IPS DF 4.7 (cell line): ENCODE measurements around the gene NR4A3.
A peak's percentile ranks its signal among the peaks of the same experiment; 100 is the strongest.
"Not testable (repeated sequence)": the region's sequence is repeated elsewhere in the genome, so short reads cannot be mapped to it uniquely, and the experiment has no call there.

Experiments
- DNase-seq: peaks from one replicate; pipeline ENCODE4 v3.0.0-alpha.2; 2013; ENCODE audit warnings: low spot score; ENCODE audit errors: extremely low read depth

NR4A3 gene

DNA sequence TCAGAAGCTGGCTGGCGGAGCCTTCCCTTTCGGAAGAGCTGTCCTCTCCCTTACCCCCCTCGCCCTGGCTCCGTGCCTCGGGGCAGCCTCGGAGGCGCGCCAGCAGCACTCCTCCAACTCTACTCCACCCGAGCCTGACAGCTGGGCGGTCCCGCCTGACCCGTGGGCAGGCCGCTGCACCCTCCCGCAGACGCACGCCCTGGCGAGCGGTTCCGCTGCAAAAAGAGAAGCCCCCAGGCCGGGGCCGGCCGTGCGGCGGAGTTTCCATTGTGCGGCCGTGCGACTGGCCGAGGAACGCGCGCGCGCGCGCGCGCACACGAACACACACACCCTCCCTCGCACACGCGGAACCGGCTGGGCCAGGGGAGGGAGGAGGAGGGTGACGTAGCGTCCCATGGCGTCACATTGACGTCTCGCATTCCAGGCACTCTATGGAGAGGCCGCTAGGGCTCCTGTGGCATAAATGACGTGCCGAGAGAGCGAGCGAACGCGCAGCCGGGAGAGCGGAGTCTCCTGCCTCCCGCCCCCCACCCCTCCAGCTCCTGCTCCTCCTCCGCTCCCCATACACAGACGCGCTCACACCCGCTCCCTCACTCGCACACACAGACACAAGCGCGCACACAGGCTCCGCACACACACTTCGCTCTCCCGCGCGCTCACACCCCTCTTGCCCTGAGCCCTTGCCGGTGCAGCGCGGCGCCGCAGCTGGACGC is at the start of gene NR4A3:
TSS of gene NR4A3 (plus strand) at position 490 of the 713 bp plus-strand sequence. CDS start 6,158 bp downstream, outside the sequence.
- no peak for DNase-seq

DNA sequence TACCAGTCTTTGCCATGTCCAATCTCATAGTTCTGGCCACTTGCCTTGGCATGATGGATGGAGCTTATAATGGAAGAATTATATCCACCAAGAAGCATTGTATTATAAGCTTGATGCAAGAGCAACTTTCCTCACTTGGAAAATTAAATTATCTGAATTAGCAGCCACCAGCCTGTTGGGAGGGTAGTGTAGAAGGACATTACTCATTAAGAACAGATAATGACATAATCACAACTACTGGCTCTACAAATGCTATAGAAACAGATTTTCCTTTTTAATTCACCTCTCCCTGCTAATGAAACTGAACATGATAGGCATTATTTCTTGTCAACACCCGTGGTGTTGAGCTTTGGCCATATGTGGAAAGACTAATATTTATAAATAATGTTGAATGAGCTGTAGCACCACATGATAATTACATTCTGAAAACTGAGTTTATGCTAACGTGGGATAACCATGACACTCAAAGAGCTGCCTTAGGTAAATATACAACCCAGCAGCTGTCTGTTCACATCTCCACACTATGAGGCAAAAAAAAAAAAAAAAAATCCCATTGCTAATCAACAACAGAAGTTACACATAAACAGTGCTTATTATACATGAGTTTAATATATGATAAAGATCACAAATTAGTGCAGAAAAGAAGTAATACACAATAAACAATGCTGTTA is 48.1 kb upstream of the NR4A3 start:
- no peak for DNase-seq

DNA sequence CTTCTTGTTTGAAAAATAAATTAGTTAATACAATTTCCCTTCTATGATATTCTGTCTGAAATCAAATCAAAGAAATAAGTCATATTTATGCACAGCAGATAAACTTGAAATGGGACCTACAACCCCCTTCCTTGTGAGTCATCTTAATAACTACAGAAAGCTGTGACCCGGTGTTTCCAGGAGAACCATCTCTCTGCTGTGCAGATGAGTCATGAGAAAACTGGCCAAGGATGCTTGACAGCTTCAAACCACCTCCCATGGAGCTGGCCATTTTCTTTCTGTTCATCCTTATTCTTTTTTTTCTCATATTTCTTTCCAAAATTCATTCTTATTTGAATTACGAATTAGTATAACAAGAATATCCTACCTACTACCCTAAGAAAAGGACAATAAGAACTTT is 43.4 kb upstream of the NR4A3 start:
- no peak for DNase-seq

GRCh38 chr9:99778836-99779235 is 42.8 kb upstream of the NR4A3 start:
- DNase-seq, result no peak

DNA sequence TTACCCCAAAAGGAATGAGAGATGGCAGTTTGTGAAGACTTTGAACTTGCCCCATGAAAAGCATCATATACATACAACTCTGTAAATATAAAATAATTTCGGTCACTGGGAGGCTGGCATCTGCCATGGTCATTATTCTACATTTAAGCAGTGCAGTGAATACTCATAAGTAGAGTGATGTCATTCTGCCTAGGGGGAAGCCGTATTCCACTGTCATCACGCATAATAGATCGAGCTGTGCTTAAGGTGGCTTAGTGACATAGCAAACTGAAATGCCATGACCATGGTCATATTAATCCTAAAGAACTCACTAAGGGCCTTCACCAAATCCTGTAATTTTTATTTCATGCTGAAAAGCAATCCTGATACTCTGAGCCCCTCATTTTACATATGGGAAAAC is 42.4 kb upstream of the NR4A3 start:
- DNase-seq, result no peak

- DNase-seq, result not testable (repeated sequence)
Measured at GRCh38 chr9:99782349-99782748, 39.3 kb upstream of the NR4A3 start.

DNA sequence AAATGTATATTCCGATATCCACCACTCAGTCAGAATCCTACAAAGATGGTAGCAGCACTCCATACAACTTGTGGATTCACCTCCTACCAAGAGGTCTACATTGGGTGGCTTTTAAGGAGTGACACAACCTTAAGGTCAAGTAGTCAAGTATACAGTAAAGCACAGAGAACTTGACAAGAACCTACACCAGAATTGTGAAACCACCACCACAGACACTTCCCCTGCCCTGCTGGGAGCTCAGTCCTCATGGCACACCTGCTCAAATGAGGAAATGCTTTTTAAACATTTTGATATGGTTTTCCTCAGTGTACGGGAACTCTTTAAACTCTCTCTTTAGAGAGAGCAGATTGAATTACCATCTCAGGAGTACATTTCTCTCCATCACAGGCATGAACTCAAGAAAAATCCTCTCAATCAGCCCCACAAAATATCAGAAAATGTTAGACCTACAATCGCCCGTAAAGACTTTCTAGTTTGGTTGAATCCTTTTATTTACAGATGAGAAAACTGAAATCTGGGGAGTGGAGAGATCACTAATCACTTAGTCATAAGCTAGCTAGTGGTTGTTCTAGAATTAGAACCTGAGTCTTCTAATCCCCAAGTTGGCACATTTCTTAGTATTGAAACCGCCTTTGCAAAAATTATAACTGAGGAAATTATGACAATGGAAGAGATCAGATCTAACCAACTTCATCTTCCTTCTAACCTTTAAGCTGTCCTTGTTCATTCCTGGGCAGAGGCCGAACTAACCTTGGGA is 38.5 kb upstream of the NR4A3 start:
- no peak for DNase-seq

GRCh38 chr9:99783799-99784198 is 37.9 kb upstream of the NR4A3 start:
- no peak for DNase-seq

DNA sequence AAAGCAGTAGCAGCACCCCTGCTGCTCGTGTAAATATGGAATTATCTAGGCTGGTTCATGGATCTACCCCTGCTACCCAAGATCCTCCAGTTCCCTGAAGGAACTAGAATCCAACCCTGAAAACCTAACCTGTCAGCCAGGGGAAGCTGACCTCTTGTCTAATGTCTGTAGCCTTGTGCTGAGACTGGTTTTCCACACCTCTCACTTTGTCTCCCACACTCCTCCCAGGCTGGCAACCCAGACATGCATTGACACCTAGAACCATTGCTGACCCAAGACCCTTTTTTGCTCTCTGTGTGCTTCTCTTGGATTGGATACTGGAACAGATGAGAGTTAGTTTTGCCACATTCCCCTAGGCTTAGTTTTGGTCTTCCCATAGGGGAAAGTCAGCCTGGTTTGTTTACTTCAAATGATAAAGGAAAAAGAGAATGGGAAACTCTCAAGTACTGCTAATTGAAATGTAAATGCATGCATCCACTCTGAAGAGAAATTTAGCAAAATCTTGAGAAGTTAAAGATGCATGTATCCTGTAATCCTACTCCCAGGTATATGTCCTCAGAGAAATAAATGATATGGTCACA is 36.6 kb upstream of the NR4A3 start:
- DNase-seq, result peak; percentile 16

- DNase-seq, result no peak
Measured at GRCh38 chr9:99787556-99787955, 34.1 kb upstream of the NR4A3 start.

- no peak for DNase-seq
Measured at GRCh38 chr9:99793528-99793927, 28.2 kb upstream of the NR4A3 start.

DNA sequence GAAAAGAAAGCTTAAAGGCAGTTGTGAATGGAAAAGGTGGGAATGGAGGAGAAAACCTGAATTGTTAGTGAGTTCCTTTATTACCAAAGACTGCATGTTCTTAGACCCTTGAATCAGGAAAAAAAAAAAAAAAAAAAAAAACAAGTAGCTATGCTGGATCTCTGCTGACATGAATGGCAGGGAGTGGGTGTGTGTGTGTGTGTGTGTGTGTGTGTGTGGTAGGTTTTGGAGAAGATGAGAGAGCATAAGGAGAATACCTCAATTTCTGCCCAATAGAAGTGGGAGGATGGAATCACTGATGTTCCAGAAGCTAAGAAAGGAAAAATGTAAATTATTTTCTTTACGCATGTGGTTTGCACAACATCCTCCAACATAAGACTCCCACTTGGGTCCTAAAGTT is 25.5 kb upstream of the NR4A3 start:
- DNase-seq, result no peak

DNA sequence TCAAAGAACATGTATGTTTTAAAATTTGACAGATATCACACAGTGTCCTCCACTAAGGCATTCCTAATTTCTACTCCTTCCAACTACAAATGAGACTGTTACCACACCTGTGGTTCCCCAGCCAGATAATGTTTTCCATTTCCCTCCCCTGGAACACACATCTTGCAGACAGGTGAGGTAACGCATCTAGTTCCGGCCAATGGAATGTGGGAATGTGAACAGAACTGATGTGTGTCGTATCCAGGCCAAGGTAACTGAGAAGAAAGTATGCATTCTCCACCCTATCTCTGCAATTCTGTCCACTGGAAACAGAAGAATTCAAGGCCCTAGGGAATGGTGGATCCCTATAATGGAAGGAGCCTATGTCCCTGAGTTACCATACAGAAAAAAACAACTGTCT is 19.9 kb upstream of the NR4A3 start:
- no peak for DNase-seq

GRCh38 chr9:99803694-99804093 is 18.0 kb upstream of the NR4A3 start:
- no peak for DNase-seq

DNA sequence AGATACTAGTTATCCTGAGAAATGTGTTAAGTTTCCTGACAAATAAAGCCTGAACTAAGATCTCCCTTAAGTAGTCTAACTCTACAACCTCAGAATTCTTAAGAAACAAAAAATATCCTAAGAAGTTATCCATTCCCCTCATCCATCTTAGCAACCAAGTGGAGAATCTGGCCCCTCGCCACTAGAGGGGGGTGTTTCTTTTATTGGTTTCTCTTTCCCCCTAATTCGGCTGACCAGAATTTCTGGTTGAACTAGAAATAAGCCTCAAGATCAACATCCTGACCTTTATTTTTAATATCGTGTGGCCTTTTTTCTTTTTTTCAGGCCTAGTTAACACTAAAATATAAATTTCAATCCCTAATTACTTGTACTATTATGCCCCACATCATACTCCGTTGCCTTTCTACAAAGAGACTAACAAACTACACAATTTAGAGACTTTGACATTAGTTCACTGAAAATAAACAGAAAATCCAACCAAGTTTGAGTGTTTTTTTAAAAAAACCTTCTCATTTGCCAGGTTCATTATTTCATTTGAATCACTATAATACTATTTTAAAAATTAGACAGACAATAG is 14.3 kb upstream of the NR4A3 start:
- DNase-seq, result no peak

GRCh38 chr9:99807956-99808355 is 13.7 kb upstream of the NR4A3 start:
- no peak for DNase-seq

DNA sequence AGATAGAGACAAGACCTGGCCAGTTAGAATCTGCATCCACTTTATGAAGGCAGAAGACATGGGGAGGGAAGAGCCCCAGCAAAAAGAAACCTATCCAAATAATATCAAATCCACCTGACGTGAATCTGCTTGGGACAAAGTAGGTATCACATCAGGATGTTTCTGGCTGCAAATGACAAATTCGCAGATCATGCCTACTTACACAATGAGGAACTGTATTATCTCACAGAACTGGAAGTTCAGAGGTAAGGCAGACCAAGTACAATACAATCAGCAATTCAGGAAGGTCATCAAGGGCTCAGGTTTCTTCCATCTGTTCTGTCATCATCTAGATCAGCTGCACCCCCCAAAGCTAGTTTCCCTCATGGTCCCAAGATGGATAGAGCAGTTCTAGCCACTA is 13.2 kb upstream of the NR4A3 start:
- no peak for DNase-seq

GRCh38 chr9:99809586-99810319 is 11.9 kb upstream of the NR4A3 start:
- DNase-seq, result no peak

DNA sequence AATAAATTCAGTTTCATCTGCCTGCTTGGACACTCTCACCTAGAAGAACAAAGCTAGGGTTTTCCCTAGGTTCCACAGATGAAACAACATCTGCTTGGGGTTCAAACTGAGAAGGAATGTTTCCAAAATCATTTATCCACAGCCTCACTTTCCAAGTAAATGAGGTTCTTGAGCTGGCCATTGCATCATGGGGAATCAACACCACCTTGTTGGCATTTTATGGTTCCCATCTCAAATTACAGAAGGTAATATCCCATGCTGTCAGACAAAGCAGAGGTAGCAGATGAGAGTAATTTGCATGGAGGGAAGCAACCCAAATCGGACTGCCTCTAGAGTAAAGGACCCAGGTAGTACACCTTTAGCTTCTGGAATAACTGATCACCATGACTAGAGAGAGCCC is 10.5 kb upstream of the NR4A3 start:
- DNase-seq, result no peak

GRCh38 chr9:99811598-99812383 is 9.9 kb upstream of the NR4A3 start:
- DNase-seq, result no peak
